Liver (tissue), 9 donors: ENCODE data around the gene KHDRBS2. TPM values are rescaled to one million over a fixed set of nuclear protein-coding genes. Genes with fewer than 3 reads are reported as not detected.

Experiments
- DNase-seq: peaks from one replicate; pipeline ENCODE4 v3.0.0-alpha.2; 2017; ENCODE audit warnings: low spot score
- H3K27ac ChIP-seq, 2 donors: one replicate each; pipeline ENCODE4 v1.7.0; 2013; ENCODE audit warnings: inconsistent platforms in 2 of 2, low read length in 2 of 2, control low read depth in 1 of 2, low read depth in 1 of 2, mild to moderate bottlenecking in 1 of 2
- H3K27me3 ChIP-seq, 4 donors: one replicate each; pipeline versions ENCODE4 v1.6.1 to v1.7.0; 2013; ENCODE audit warnings: low read length in 3 of 4, inconsistent platforms in 1 of 4, mild to moderate bottlenecking in 1 of 4, moderate library complexity in 1 of 4; ENCODE audit not compliant: control insufficient read depth in 4 of 4, insufficient read depth in 4 of 4
- H3K36me3 ChIP-seq, 4 donors: one replicate each; pipeline versions ENCODE4 v1.6.1 to v1.7.0; 2013; ENCODE audit warnings: low read length in 3 of 4, mild to moderate bottlenecking in 3 of 4, low read depth in 1 of 4, moderate library complexity in 1 of 4; ENCODE audit not compliant: control insufficient read depth in 4 of 4, insufficient read depth in 3 of 4
- H3K4me1 ChIP-seq, 4 donors: one replicate each; pipeline versions ENCODE4 v1.6.1 to v1.7.0; 2013; ENCODE audit warnings: low read length in 3 of 4, mild to moderate bottlenecking in 3 of 4, moderate library complexity in 1 of 4; ENCODE audit not compliant: control insufficient read depth in 4 of 4, insufficient read depth in 4 of 4
- H3K4me3 ChIP-seq, 3 donors: one replicate each; pipeline versions ENCODE4 v1.6.1 to v1.7.0; 2013; ENCODE audit warnings: low read length in 3 of 3, control low read depth in 1 of 3, low read depth in 1 of 3, mild to moderate bottlenecking in 1 of 3
- H3K9ac ChIP-seq, 2 donors: one replicate each; pipeline ENCODE4 v1.7.0; 2013; ENCODE audit warnings: low read length in 2 of 2, mild to moderate bottlenecking in 2 of 2, moderate library complexity in 2 of 2, control low read depth in 1 of 2, low read depth in 1 of 2
- H3K9me3 ChIP-seq, 4 donors: one replicate each; pipeline versions ENCODE4 v1.6.1 to v1.7.0; 2013; ENCODE audit warnings: low read length in 3 of 4; ENCODE audit not compliant: control insufficient read depth in 4 of 4
- CTCF ChIP-seq: fragments of 150-350 bp; IDR thresholded peaks from 2 replicates; pipeline ENCODE4 v1.5.1; 2017; ENCODE audit warnings: improper control_type of control experiment, low read depth, low read length; ENCODE audit not compliant: missing input control
- EGR1 ChIP-seq, 2 donors: IDR thresholded peaks; 2 replicates each; pipeline ENCODE4 v1.6.1; 2016 to 2018; ENCODE audit warnings: antibody characterized with exemption in 2 of 2, low read depth in 2 of 2
- FOXA1 ChIP-seq: IDR thresholded peaks from 2 replicates; pipeline ENCODE4 v1.6.1; 2016; ENCODE audit warnings: antibody characterized with exemption
- FOXA2 ChIP-seq: IDR thresholded peaks from 2 replicates; pipeline ENCODE4 v1.6.1; 2016; ENCODE audit warnings: antibody characterized with exemption
- GABPA ChIP-seq, 2 donors: IDR thresholded peaks in 1 of 2; conservative IDR thresholded peaks in 1 of 2; 2 replicates each; pipeline ENCODE4 v1.6.1; 2016; ENCODE audit warnings: antibody characterized with exemption in 2 of 2, mild to moderate bottlenecking in 1 of 2, moderate library complexity in 1 of 2
- HNF4A ChIP-seq, 2 donors: conservative IDR thresholded peaks; 2 replicates each; pipeline ENCODE4 v1.6.1; 2016; ENCODE audit warnings: antibody characterized with exemption in 2 of 2, mild to moderate bottlenecking in 2 of 2
- HNF4G ChIP-seq: IDR thresholded peaks from 2 replicates; pipeline ENCODE4 v1.6.1; 2016; ENCODE audit warnings: antibody characterized with exemption
- MAX ChIP-seq: IDR thresholded peaks from 2 replicates; pipeline ENCODE4 v1.6.1; 2016; ENCODE audit warnings: antibody characterized with exemption
- NR2F2 ChIP-seq: IDR thresholded peaks from 2 replicates; pipeline ENCODE4 v1.6.1; 2016; ENCODE audit warnings: antibody characterized with exemption
- RAD21 ChIP-seq, 2 donors: IDR thresholded peaks; 2 replicates each; pipeline ENCODE4 v1.6.1; 2016; ENCODE audit warnings: antibody characterized with exemption in 2 of 2, mild to moderate bottlenecking in 2 of 2
- REST ChIP-seq: IDR thresholded peaks from 2 replicates; pipeline ENCODE4 v1.6.1; 2016; ENCODE audit warnings: antibody characterized with exemption, mild to moderate bottlenecking
- RXRA ChIP-seq, 2 donors: IDR thresholded peaks; 2 replicates each; pipeline ENCODE4 v1.6.1; 2017 to 2018; ENCODE audit warnings: antibody characterized with exemption in 2 of 2, mild to moderate bottlenecking in 1 of 2
- SP1 ChIP-seq: IDR thresholded peaks from 2 replicates; pipeline ENCODE4 v1.6.1; 2018; ENCODE audit warnings: antibody characterized with exemption, mild to moderate bottlenecking
- TAF1 ChIP-seq: conservative IDR thresholded peaks from 2 replicates; pipeline ENCODE4 v1.6.1; 2016; ENCODE audit warnings: antibody characterized with exemption, mild to moderate bottlenecking
- YY1 ChIP-seq: IDR thresholded peaks from 2 replicates; pipeline ENCODE4 v1.6.1; 2016; ENCODE audit warnings: antibody characterized with exemption, mild to moderate bottlenecking
- WGBS: extraction: QIAGEN DNeasy Blood & Tissue Kit; methylation state at CpG from one replicate; pipeline ENCODE4 v1.1.7; 2013; 5-methylcytosine and 5-hydroxymethylcytosine counted together
- polyA plus RNA-seq, 2 donors: library from polyadenylated mRNA; stranded (reverse) in 1 of 2; unstranded in 1 of 2; fragments of 200-250 nt in 1 of 2; fragments of >200 nt in 1 of 2; fragmentation: Nextera tagmentation in 1 of 2; extraction: Ambion mirVana in 1 of 2; gene quantifications; one replicate each; pipeline versions ENCODE4 v1.2.1 to v1.2.3, GENCODE V29; 2013 to 2015
- total RNA-seq, 2 donors: library from RNA; depleted of rRNA; stranded (reverse); fragments of >200 nt; gene quantifications; one replicate each; pipeline ENCODE4 v1.2.3, GENCODE V29; 2014
- TF ChIP-seq, protein P1 (sequence below): IDR thresholded peaks from 2 replicates; pipeline ENCODE4 v1.6.1; 2016; ENCODE audit warnings: antibody characterized with exemption
- TF ChIP-seq, protein P2 (sequence below): IDR thresholded peaks from 2 replicates; pipeline ENCODE4 v1.6.1; 2016; ENCODE audit warnings: antibody characterized with exemption
- donor health status: healthy.
- donor health status: healthy.
- donor health status: healthy.
- donor health status: healthy.
- donor health status: healthy.

The KHDRBS2 gene
- total and polyA plus RNA-seq, 4 donors, result 0.08 to 1.1 TPM; not detected in 2

DNA sequence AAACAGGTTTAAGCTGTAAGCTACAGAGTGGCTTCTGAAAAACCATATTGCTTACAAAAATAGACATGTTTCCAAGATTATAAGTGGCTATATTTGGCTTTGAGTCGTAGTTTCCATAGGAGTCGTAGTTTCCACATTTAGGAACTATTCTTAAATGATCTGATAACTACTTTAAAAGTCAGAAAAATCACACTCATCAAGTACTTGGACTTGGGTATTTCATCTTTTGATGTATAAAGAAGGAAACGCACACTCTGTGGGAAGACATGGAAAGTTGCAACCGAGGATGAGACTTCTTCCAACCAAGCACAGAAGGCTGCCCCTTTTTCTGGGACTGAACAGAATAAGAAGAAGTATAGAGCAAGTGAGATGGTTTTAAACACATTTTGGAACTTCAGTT, 118.3 kb downstream of the KHDRBS2 start:
- H3K27me3 ChIP-seq, result no peaks in the 10 kb centered on the region
- no peak overlapping the region for H3K9ac ChIP-seq
- no peak for DNase-seq
- H3K4me3 ChIP-seq, result no peak overlapping the region
- H3K27ac ChIP-seq, result no peak overlapping the region
- no peaks in the 10 kb centered on the region for H3K4me1 ChIP-seq
- WGBS, result 72% methylated on average over 4 of the region's 4 CpGs
- no peaks in the 10 kb centered on the region for H3K9me3 ChIP-seq
- no peaks in the 10 kb centered on the region for H3K36me3 ChIP-seq
- no peak for TF ChIP-seq EGR1 (IDR thresholded peaks at IDR 0.05; ENCODE audit: low read depth in 2 of 2)
- TF ChIP-seq, protein P1, sequence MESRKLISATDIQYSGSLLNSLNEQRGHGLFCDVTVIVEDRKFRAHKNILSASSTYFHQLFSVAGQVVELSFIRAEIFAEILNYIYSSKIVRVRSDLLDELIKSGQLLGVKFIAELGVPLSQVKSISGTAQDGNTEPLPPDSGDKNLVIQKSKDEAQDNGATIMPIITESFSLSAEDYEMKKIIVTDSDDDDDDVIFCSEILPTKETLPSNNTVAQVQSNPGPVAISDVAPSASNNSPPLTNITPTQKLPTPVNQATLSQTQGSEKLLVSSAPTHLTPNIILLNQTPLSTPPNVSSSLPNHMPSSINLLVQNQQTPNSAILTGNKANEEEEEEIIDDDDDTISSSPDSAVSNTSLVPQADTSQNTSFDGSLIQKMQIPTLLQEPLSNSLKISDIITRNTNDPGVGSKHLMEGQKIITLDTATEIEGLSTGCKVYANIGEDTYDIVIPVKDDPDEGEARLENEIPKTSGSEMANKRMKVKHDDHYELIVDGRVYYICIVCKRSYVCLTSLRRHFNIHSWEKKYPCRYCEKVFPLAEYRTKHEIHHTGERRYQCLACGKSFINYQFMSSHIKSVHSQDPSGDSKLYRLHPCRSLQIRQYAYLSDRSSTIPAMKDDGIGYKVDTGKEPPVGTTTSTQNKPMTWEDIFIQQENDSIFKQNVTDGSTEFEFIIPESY, result no peak
- no peak for TF ChIP-seq HNF4A (conservative IDR thresholded peaks at IDR 0.05)
- no peak for TF ChIP-seq GABPA (IDR thresholded peaks at IDR 0.05 in 1 of 2, conservative IDR thresholded peaks at IDR 0.05 in 1 of 2)
- TF ChIP-seq SP1, result no peak
- TF ChIP-seq TAF1, result no peak
- TF ChIP-seq YY1, result no peak

- Histone ChIP-seq H3K27me3 (no peaks in the 10 kb centered on the region), H3K36me3 (no peaks in the 10 kb centered on the region), H3K4me3 (no peak overlapping the region), H3K9me3 (no peaks in the 10 kb centered on the region), H3K9ac (no peak overlapping the region), H3K27ac (no peak overlapping the region), H3K4me1 (no peaks in the 10 kb centered on the region)
- no peak for DNase-seq
- whole genome bisulfite sequencing, result 88% methylated on average over 4 of the region's 4 CpGs
- TF ChIP-seq FOXA2, result no peak
- no peak for TF ChIP-seq FOXA1
- no peak for TF ChIP-seq HNF4G
- no peak for TF ChIP-seq SP1
- no peak for TF ChIP-seq TAF1
- TF ChIP-seq, protein P2, sequence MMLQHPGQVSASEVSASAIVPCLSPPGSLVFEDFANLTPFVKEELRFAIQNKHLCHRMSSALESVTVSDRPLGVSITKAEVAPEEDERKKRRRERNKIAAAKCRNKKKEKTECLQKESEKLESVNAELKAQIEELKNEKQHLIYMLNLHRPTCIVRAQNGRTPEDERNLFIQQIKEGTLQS, result no peak
- TF ChIP-seq RXRA (IDR thresholded peaks at IDR 0.05), result no peak
- TF ChIP-seq, protein P1, result no peak
- TF ChIP-seq EGR1 (IDR thresholded peaks at IDR 0.05; ENCODE audit: low read depth in 2 of 2), result no peak
- no peak for TF ChIP-seq YY1
- TF ChIP-seq RAD21 (IDR thresholded peaks at IDR 0.05), result no peak
- no peak for TF ChIP-seq REST
- no peak for TF ChIP-seq CTCF
- TF ChIP-seq MAX, result no peak
- TF ChIP-seq GABPA (IDR thresholded peaks at IDR 0.05 in 1 of 2, conservative IDR thresholded peaks at IDR 0.05 in 1 of 2), result no peak
- TF ChIP-seq HNF4A (conservative IDR thresholded peaks at IDR 0.05), result no peak
- no peak for TF ChIP-seq NR2F2
These were observed 123.2 kb downstream of the KHDRBS2 start for GRCh38 chr6:62162858-62163257.
